PC-3 (cell line): ENCODE measurements around the gene POPDC2. TPM values are rescaled to one million over a fixed set of nuclear protein-coding genes. Genes with fewer than 3 reads are reported as not detected.

Experiments
- ATAC-seq: fragments of 200-7000 bp; cut with Tn5 transposase; 2 replicates; pipeline ENCODE4 v1.9.1; 2020; ENCODE audit warnings: mild to moderate bottlenecking, moderate library complexity
- BruUV-seq: library from RNA; stranded (reverse); fragments of 400-500 nt; replicated peaks from 2 replicates; lab custom pipeline; 2021; lab: Mats Ljungman, UMichigan
- CTCF ChIA-PET: fragments of 300-600 bp; sonication (Branson Sonifier 250); formaldehyde crosslinking; loops from one replicate; lab custom pipeline; 2022; ENCODE audit warnings: antibody characterized with exemption; lab: Charles Lee
- POLR2A ChIA-PET: fragments of 300-600 bp; sonication (Branson Sonifier 250); formaldehyde crosslinking; loops from one replicate; lab custom pipeline; 2022; ENCODE audit warnings: antibody characterized with exemption; ENCODE audit not compliant: unreplicated experiment; lab: Charles Lee
- DNase-seq: peaks from one replicate; pipeline ENCODE4 v3.0.0-alpha.2; 2015
- H2AFZ ChIP-seq: fragments of 300-600 bp; sonication (generic); 2 replicates; pipeline ENCODE4 v1.6.0; 2016; ENCODE audit warnings: antibody characterized with exemption, low read length
- H3F3A ChIP-seq: fragments of 300-600 bp; sonication (generic); one replicate; pipeline ENCODE4 v1.6.0; 2017; ENCODE audit warnings: antibody characterized with exemption, low read length, control low read depth, mild to moderate bottlenecking; ENCODE audit not compliant: unreplicated experiment
- H3K27ac ChIP-seq: fragments of 300-600 bp; sonication (generic); 2 replicates; pipeline ENCODE4 v1.5.1; 2016; ENCODE audit warnings: mild to moderate bottlenecking, low read length
- H3K27me3 ChIP-seq: fragments of 300-600 bp; sonication (generic); 2 replicates; pipeline ENCODE4 v1.6.1; 2016; ENCODE audit warnings: low read length, mixed read lengths
- H3K36me3 ChIP-seq: fragments of 300-600 bp; sonication (generic); 2 replicates; pipeline ENCODE4 v1.6.1; 2016; ENCODE audit warnings: low read depth, mixed run types, low read length, mixed read lengths
- H3K4me1 ChIP-seq: fragments of 300-600 bp; sonication (generic); 2 replicates; pipeline ENCODE4 v1.5.1; 2016; ENCODE audit warnings: low read length; ENCODE audit not compliant: insufficient read depth
- H3K4me2 ChIP-seq: fragments of 300-600 bp; sonication (generic); 2 replicates; pipeline ENCODE4 v1.6.0; 2016; ENCODE audit warnings: low read length
- H3K4me3 ChIP-seq: fragments of 300-600 bp; sonication (generic); 2 replicates; pipeline ENCODE4 v1.5.1; 2016; ENCODE audit warnings: mild to moderate bottlenecking, low read length, mixed read lengths
- H3K79me2 ChIP-seq: fragments of 300-600 bp; sonication (generic); 2 replicates; pipeline ENCODE4 v1.6.1; 2017; ENCODE audit warnings: low read length, mixed read lengths
- H3K9ac ChIP-seq: fragments of 300-600 bp; sonication (generic); 2 replicates; pipeline ENCODE4 v1.6.0; 2016; ENCODE audit warnings: mild to moderate bottlenecking, low read length
- H3K9me2 ChIP-seq: fragments of 300-600 bp; sonication (generic); replicated peaks from 2 replicates; pipeline ENCODE4 v1.6.1; 2016; ENCODE audit warnings: mixed run types, low read length, mixed read lengths
- H3K9me3 ChIP-seq: fragments of 300-600 bp; sonication (generic); 2 replicates; pipeline ENCODE4 v1.6.1; 2016; ENCODE audit warnings: low read length, mixed read lengths
- H4K20me1 ChIP-seq: fragments of 300-600 bp; sonication (generic); 2 replicates; pipeline ENCODE4 v1.6.1; 2016; ENCODE audit warnings: low read length, mixed read lengths
- CTCF ChIP-seq: fragments of 300-600 bp; sonication (generic); conservative IDR thresholded peaks from 2 replicates; pipeline ENCODE4 v1.5.1; 2017; ENCODE audit warnings: antibody characterized with exemption, low read depth, mild to moderate bottlenecking, low read length
- EZH2 ChIP-seq: fragments of 300-600 bp; sonication (generic); IDR thresholded peaks from one replicate; pipeline ENCODE4 v1.6.1; 2017; ENCODE audit warnings: antibody characterized with exemption, mild to moderate bottlenecking, low read length; ENCODE audit not compliant: unreplicated experiment
- EZH2phosphoT487 ChIP-seq: fragments of 300-600 bp; sonication (generic); IDR thresholded peaks from 2 replicates; pipeline ENCODE4 v1.6.1; 2018; ENCODE audit warnings: mild to moderate bottlenecking, antibody characterized with exemption, low read length, borderline replicate concordance
- intact Hi-C: fragments of 100-400 bp; cut with micrococcal nuclease; formaldehyde crosslinking; loops from 2 replicates; pipeline ENCODE4 v1.9.0; 2023
- total RNA-seq: library from RNA; depleted of rRNA; stranded (reverse); fragments of >200 nt; gene quantifications from 2 replicates; pipeline ENCODE4 v1.2.3, GENCODE V29; 2014

POPDC2 gene
- total RNA-seq, 1 experiment from 2014 or later = 0.62 TPM

- Histone ChIP-seq H3K9me2 (no peaks in the 10 kb centered on the region), H3K4me3 (no peak overlapping the region), H3K27ac (no peak overlapping the region; the same call in 1 of the 2 replicates), H3K79me2 (no peaks in the 10 kb centered on the region), H2AFZ (no peak overlapping the region), H3F3A (no peaks in the 10 kb centered on the region), H3K27me3 (no peaks in the 10 kb centered on the region), H3K9ac (no peak overlapping the region), H3K4me2 (0 out of 2 replicates have a peak overlapping the region, but pooled peaks have one; percentile 29), H4K20me1 (no peaks in the 10 kb centered on the region), H3K9me3 (no peaks in the 10 kb centered on the region), H3K4me1 (peaks cover 34% of the 10 kb centered on the region), H3K36me3 (no peaks in the 10 kb centered on the region)
- no peak for TF ChIP-seq EZH2
- TF ChIP-seq EZH2phosphoT487 = no peak
- TF ChIP-seq CTCF = no peak
- intact Hi-C loops = loop anchor here (5.0 kb wide), 1 partner anchor 51 kb away; the partner anchor contains the start of gene ADPRH
- ChIA-PET POLR2A (no interaction called here), CTCF (no interaction called here)
- ATAC-seq = no peak
- BruUV-seq = TSS peak; percentile 29
- no peak for DNase-seq
These were observed 32.0 kb downstream of the POPDC2 start for GRCh38 chr3:119628390-119628789.

- TF ChIP-seq EZH2 (no peak), EZH2phosphoT487 (no peak), CTCF (no peak)
- BruUV-seq = no TSS peak
- intact Hi-C loops = loop anchor here (5.0 kb wide), 1 partner anchor 50 kb away; the partner anchor contains the start of gene ADPRH
- no peaks in the 10 kb centered on the region for H3K79me2 ChIP-seq
- no peak for DNase-seq
- CTCF ChIA-PET = no interaction called here
- H3K27me3 ChIP-seq = no peaks in the 10 kb centered on the region
- H2AFZ ChIP-seq = no peak overlapping the region
- H4K20me1 ChIP-seq = no peaks in the 10 kb centered on the region
- H3K9ac ChIP-seq = no peak overlapping the region
- POLR2A ChIA-PET = no interaction called here
- H3K9me2 ChIP-seq = no peaks in the 10 kb centered on the region
- no peak overlapping the region for H3K4me2 ChIP-seq
- no peak overlapping the region for H3K4me3 ChIP-seq
- ATAC-seq = no peak
- no peaks in the 10 kb centered on the region for H3K36me3 ChIP-seq
- no peaks in the 10 kb centered on the region for H3K9me3 ChIP-seq
- H3F3A ChIP-seq = no peaks in the 10 kb centered on the region
- H3K27ac ChIP-seq = no peak overlapping the region
- H3K4me1 ChIP-seq = peaks cover 34% of the 10 kb centered on the region
These were observed 32.9 kb downstream of the POPDC2 start for GRCh38 chr3:119627461-119627860.

GRCh38 chr3:119626196-119626595, 34.2 kb downstream of the POPDC2 start:
- ChIA-PET CTCF (no interaction called here), POLR2A (no interaction called here)
- Histone ChIP-seq H3F3A (no peaks in the 10 kb centered on the region), H3K27me3 (no peaks in the 10 kb centered on the region), H3K4me3 (no peak overlapping the region), H3K27ac (no peak overlapping the region), H3K4me2 (no peak overlapping the region), H3K9me3 (no peaks in the 10 kb centered on the region), H3K36me3 (no peaks in the 10 kb centered on the region), H3K9ac (no peak overlapping the region), H3K79me2 (no peaks in the 10 kb centered on the region), H2AFZ (no peak overlapping the region), H4K20me1 (no peaks in the 10 kb centered on the region), H3K9me2 (no peaks in the 10 kb centered on the region), H3K4me1 (peaks cover 27% of the 10 kb centered on the region)
- intact Hi-C loops = loop anchor here (5.0 kb wide), 1 partner anchor 49 kb away; the partner anchor contains the start of gene ADPRH
- DNase-seq (no peak), ATAC-seq (peak; percentile 34)
- no peak for TF ChIP-seq EZH2phosphoT487
- TF ChIP-seq EZH2 = no peak
- TF ChIP-seq CTCF = no peak
- BruUV-seq = no TSS peak
